ENCODE data around the gene EML4. TPM values are rescaled to one million over a fixed set of nuclear protein-coding genes. Genes with fewer than 3 reads are reported as not detected.

The EML4 gene
- polyA plus RNA-seq, 1 of the 3 experiments (the other 2 are of a cell fraction): 35.0 TPM

GRCh38 chr2:42340045-42340937 is 171.1 kb downstream of the EML4 start:
- CTCF ChIA-PET: interaction anchor here (1.1 to 4.5 kb wide), 3 partner anchors 11 to 244 kb away, joined by 3 to 28 read pairs (median 12); no protein-coding TSS in a partner anchor
- 90% methylated on average over 23 of the region's 23 CpGs for WGBS (ENCODE audit: low lambda C conversion rate)

More at GRCh38 chr2:42340045-42340937, 171.1 kb downstream of the EML4 start:
- Histone ChIP-seq H3K9me3 (no peaks in the 10 kb centered on the region), H3K4me1 (ENCODE audit: control insufficient read depth in 1 of 2, insufficient read depth in 2 of 2, low read depth in 1 of 2, low read length in 1 of 2) (peaks cover 17 to 19% of the 10 kb centered on the region in 2 experiments; a peak in 3 of 4 replicates), H3K9me2 (no peaks in the 10 kb centered on the region), H3K4me3 (ENCODE audit: low read depth in 2 of 2, low read length in 1 of 2) (no peak overlapping the region), H3F3A (replicated peaks; ENCODE audit: insufficient read depth) (peaks cover 10% of the 10 kb centered on the region), H3K27ac (ENCODE audit: low read depth in 2 of 2, low read length in 1 of 2) (no peak overlapping the region; a peak in 1 of 4 replicates), H3K4me2 (no peak overlapping the region), H3K27me3 (ENCODE audit: insufficient read depth) (no peaks in the 10 kb centered on the region), H3K79me2 (ENCODE audit: insufficient read depth) (peaks cover 59% of the 10 kb centered on the region), H4K20me1 (ENCODE audit: insufficient read depth) (no peaks in the 10 kb centered on the region), H3K9ac (no peak overlapping the region), H3K36me3 (replicated peaks in 1 of 2; ENCODE audit: control insufficient read depth in 1 of 2, insufficient read depth in 2 of 2, low read length in 1 of 2) (peaks cover 30 to 36% of the 10 kb centered on the region in 2 experiments), H2AFZ (ENCODE audit: low read depth) (no peak overlapping the region)
- TF ChIP-seq RAD21 (IDR thresholded peaks at IDR 0.05; ENCODE audit: low read length) (no peak), GATA2 (CRISPR knock-in tag; IDR thresholded peaks at IDR 0.05) (no peak), REST (IDR thresholded peaks at IDR 0.05; ENCODE audit: low read depth, low read length) (no peak), IRF3 (IDR thresholded peaks at IDR 0.05; ENCODE audit: low read depth, low read length) (no peak), RXRA (IDR thresholded peaks at IDR 0.05; ENCODE audit: borderline replicate concordance, low read depth) (no peak), TCF12 (IDR thresholded peaks at IDR 0.05) (no peak), USF2 (IDR thresholded peaks at IDR 0.05; ENCODE audit: borderline replicate concordance, low read depth, low read length) (no peak), YY1 (IDR thresholded peaks at IDR 0.05; ENCODE audit: low read depth) (no peak)
- no peak for DNase-seq
- POLR2A ChIA-PET: interaction anchor here (1.1 kb wide), 1 partner anchor 12 kb away, joined by 3 read pairs; no protein-coding TSS in a partner anchor

Measured in SK-N-SH (cell line).